D721Med (cell line): ENCODE measurements around the gene CCK.

Source experiments
- DNase-seq: peaks from one replicate; pipeline ENCODE4 v3.0.0; 2011; ENCODE audit warnings: low spot score; ENCODE audit not compliant: insufficient read length
- FAIRE-seq: peaks from 2 replicates; lab custom pipeline; 2011; peaks lifted over from hg19 to GRCh38; lab: Jason Lieb, UNC
- TF ChIP-seq, protein P1 (sequence below): IDR thresholded peaks from 2 replicates; pipeline ENCODE4 v1.5.1; 2012; ENCODE audit warnings: mild to moderate bottlenecking, control low read depth; ENCODE audit not compliant: insufficient read depth; ENCODE audit errors: missing control alignments

Gene CCK

DNA sequence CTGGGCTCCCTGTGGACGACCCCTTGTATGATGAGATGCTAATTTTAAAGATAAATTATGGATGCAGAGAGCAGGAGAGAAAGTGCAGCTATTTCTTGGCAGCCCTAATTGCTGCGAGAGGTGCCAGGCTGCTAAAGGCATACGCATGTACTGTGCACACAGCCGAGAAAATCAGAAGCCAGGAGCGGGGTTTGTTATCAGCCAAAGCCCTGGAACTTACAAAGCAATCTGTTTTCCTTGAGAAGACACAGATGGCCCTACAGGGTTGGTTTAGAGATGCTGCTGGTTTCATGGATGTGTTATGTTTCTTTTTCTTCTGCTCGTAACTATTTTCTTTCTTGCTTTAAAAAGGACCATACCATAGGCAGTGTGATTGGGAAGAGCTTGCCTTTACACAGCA, 11.7 kb upstream of the CCK start:
- TF ChIP-seq, protein P1, sequence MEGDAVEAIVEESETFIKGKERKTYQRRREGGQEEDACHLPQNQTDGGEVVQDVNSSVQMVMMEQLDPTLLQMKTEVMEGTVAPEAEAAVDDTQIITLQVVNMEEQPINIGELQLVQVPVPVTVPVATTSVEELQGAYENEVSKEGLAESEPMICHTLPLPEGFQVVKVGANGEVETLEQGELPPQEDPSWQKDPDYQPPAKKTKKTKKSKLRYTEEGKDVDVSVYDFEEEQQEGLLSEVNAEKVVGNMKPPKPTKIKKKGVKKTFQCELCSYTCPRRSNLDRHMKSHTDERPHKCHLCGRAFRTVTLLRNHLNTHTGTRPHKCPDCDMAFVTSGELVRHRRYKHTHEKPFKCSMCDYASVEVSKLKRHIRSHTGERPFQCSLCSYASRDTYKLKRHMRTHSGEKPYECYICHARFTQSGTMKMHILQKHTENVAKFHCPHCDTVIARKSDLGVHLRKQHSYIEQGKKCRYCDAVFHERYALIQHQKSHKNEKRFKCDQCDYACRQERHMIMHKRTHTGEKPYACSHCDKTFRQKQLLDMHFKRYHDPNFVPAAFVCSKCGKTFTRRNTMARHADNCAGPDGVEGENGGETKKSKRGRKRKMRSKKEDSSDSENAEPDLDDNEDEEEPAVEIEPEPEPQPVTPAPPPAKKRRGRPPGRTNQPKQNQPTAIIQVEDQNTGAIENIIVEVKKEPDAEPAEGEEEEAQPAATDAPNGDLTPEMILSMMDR, result no peak
- DNase-seq (no peak), FAIRE-seq (no peak)

GRCh38 chr3:42276141-42277132, 10.5 kb upstream of the CCK start:
- TF ChIP-seq, protein P1, result no peak

GRCh38 chr3:42275217-42275616, 9.2 kb upstream of the CCK start:
- DNase-seq (no peak), FAIRE-seq (no peak)
- TF ChIP-seq, protein P1, result no peak

More at GRCh38 chr3:42276141-42277132, 10.5 kb upstream of the CCK start:
- no peak for FAIRE-seq
- DNase-seq, result no peak

GRCh38 chr3:42274266-42274665, 8.3 kb upstream of the CCK start:
- TF ChIP-seq, protein P1, result no peak
- DNase-seq, result no peak
- no peak for FAIRE-seq

- FAIRE-seq (no peak), DNase-seq (no peak)
- TF ChIP-seq, protein P1, result no peak
Observed at GRCh38 chr3:42273361-42273760, 7.4 kb upstream of the CCK start.

- DNase-seq, result no peak
- TF ChIP-seq, protein P1, result no peak
- no peak for FAIRE-seq
Observed at GRCh38 chr3:42271786-42272185, 5.8 kb upstream of the CCK start.

GRCh38 chr3:42270561-42270960, 4.6 kb upstream of the CCK start:
- DNase-seq (no peak), FAIRE-seq (no peak)
- TF ChIP-seq, protein P1, result no peak
